ENCODE data around the gene HEY2.
"Not testable (repeated sequence)": the region's sequence is repeated elsewhere in the genome, so short reads cannot be mapped to it uniquely, and the experiment has no call there.

The HEY2 gene

GRCh38 chr6:125749173-125749864 is at the start of gene HEY2:
Gene HEY2 (plus strand): TSS chr6:125749632. CDS start chr6:125749777, 145 bp downstream.
- peak; percentile 94 for DNase-seq (ENCODE audit: low spot score)

- no peak for DNase-seq (ENCODE audit: low spot score)
Observed at GRCh38 chr6:125700581-125701353, 48.7 kb upstream of the HEY2 start.

- DNase-seq (ENCODE audit: low spot score) = no peak
Observed at GRCh38 chr6:125701354-125701668, 48.1 kb upstream of the HEY2 start.

- DNase-seq (ENCODE audit: low spot score) = not testable (repeated sequence)
Observed at GRCh38 chr6:125703882-125704281, 45.5 kb upstream of the HEY2 start.

- no peak for DNase-seq (ENCODE audit: low spot score)
Observed at GRCh38 chr6:125707615-125708243, 41.7 kb upstream of the HEY2 start.

GRCh38 chr6:125711013-125711675 is 38.3 kb upstream of the HEY2 start:
- DNase-seq (ENCODE audit: low spot score) = no peak

- DNase-seq (ENCODE audit: low spot score) = no peak
Observed at GRCh38 chr6:125714441-125715090, 34.9 kb upstream of the HEY2 start.

GRCh38 chr6:125717120-125717731 is 32.2 kb upstream of the HEY2 start:
- no peak for DNase-seq (ENCODE audit: low spot score)

GRCh38 chr6:125718109-125718508 is 31.3 kb upstream of the HEY2 start:
- no peak for DNase-seq (ENCODE audit: low spot score)

- no peak for DNase-seq (ENCODE audit: low spot score)
Observed at GRCh38 chr6:125722886-125723285, 26.5 kb upstream of the HEY2 start.

- no peak for DNase-seq (ENCODE audit: low spot score)
Observed at GRCh38 chr6:125727216-125727615, 22.2 kb upstream of the HEY2 start.

- no peak for DNase-seq (ENCODE audit: low spot score)
Observed at GRCh38 chr6:125728739-125729138, 20.7 kb upstream of the HEY2 start.

- DNase-seq (ENCODE audit: low spot score) = no peak
Observed at GRCh38 chr6:125729983-125730382, 19.4 kb upstream of the HEY2 start.

- DNase-seq (ENCODE audit: low spot score) = no peak
Observed at GRCh38 chr6:125732398-125732797, 17.0 kb upstream of the HEY2 start.

- DNase-seq (ENCODE audit: low spot score) = no peak
Observed at GRCh38 chr6:125733516-125734300, 15.7 kb upstream of the HEY2 start.

GRCh38 chr6:125738276-125738675 is 11.2 kb upstream of the HEY2 start:
- DNase-seq (ENCODE audit: low spot score) = no peak

GRCh38 chr6:125739364-125739763 is 10.1 kb upstream of the HEY2 start:
- no peak for DNase-seq (ENCODE audit: low spot score)

- no peak for DNase-seq (ENCODE audit: low spot score)
Observed at GRCh38 chr6:125741336-125741735, 8.1 kb upstream of the HEY2 start.

- no peak for DNase-seq (ENCODE audit: low spot score)
Observed at GRCh38 chr6:125742024-125742423, 7.4 kb upstream of the HEY2 start.

GRCh38 chr6:125742464-125743120 is 6.8 kb upstream of the HEY2 start:
- DNase-seq (ENCODE audit: low spot score) = no peak

Data from LoVo (cell line).